GM12878 (cell line): ENCODE measurements around the gene GIT1. TPM values are rescaled to one million over a fixed set of nuclear protein-coding genes. Genes with fewer than 3 reads are reported as not detected.

Experiments used
- CUX1 ChIP-seq: IDR thresholded peaks from 2 replicates; pipeline ENCODE4 v1.6.1; 2012; ENCODE audit warnings: improper control_type of control experiment, low read depth, low read length; ENCODE audit not compliant: insufficient replicate concordance
- E4F1 ChIP-seq: fragments of 450-650 bp; IDR thresholded peaks from 2 replicates; pipeline ENCODE4 v1.6.1; 2018; ENCODE audit warnings: borderline replicate concordance, mild to moderate bottlenecking; ENCODE audit not compliant: partially characterized antibody
- POLR2A ChIP-seq: IDR thresholded peaks from 2 replicates; pipeline ENCODE4 v1.6.1; 2011; ENCODE audit warnings: low read depth, mild to moderate bottlenecking, low read length
- POU2F2 ChIP-seq: IDR thresholded peaks from 3 replicates; pipeline ENCODE4 v1.6.1; 2011; ENCODE audit warnings: low read depth, mild to moderate bottlenecking, low read length, borderline replicate concordance
- RAD51 ChIP-seq: fragments of 450-650 bp; IDR thresholded peaks from 2 replicates; pipeline ENCODE4 v1.6.1; 2016; ENCODE audit warnings: moderate library complexity, mild to moderate bottlenecking, inconsistent platforms
- RFX5 ChIP-seq: IDR thresholded peaks from 2 replicates; pipeline ENCODE4 v1.6.1; 2011; ENCODE audit warnings: low read depth, low read length, improper control_type of control experiment
- SMC3 ChIP-seq: IDR thresholded peaks from 2 replicates; pipeline ENCODE4 v1.6.1; 2011; ENCODE audit warnings: low read length, improper control_type of control experiment, borderline replicate concordance
- STAT1 ChIP-seq: fragments of 450-650 bp; conservative IDR thresholded peaks from 2 replicates; pipeline ENCODE4 v1.6.1; 2014; ENCODE audit warnings: antibody characterized with exemption, mild to moderate bottlenecking
- TBL1XR1 ChIP-seq: IDR thresholded peaks from 2 replicates; pipeline ENCODE4 v1.6.1; 2012; ENCODE audit warnings: low read depth, low read length, improper control_type of control experiment
- TCF12 ChIP-seq: IDR thresholded peaks from 2 replicates; pipeline ENCODE4 v1.6.1; 2011; ENCODE audit warnings: low read depth, mild to moderate bottlenecking, low read length
- ZNF384 ChIP-seq: IDR thresholded peaks from 2 replicates; pipeline ENCODE4 v1.6.1; 2012; ENCODE audit warnings: low read depth, mild to moderate bottlenecking, low read length, improper control_type of control experiment, borderline replicate concordance
- polyA plus RNA-seq, 11 experiments: library from polyadenylated mRNA; depleted of rRNA in 4 of 11; unstranded in 6 of 11; stranded (reverse) in 5 of 11; fragments of >200 nt; fragmentation: Nextera tagmentation in 4 of 11; fragmentation: Illumina TruSeq in 1 of 11; extraction: Ambion mirVana in 4 of 11; extraction: Trizol in 1 of 11; gene quantifications; 1 replicate in 1 of 11; 2 replicates in 10 of 11; pipeline versions ENCODE4 v1.2.1 to v1.2.3, GENCODE V29; 2011 to 2016; ENCODE audit warnings: inconsistent platforms in 2 of 11, missing spikeins in 2 of 11, low read depth in 1 of 11
- total RNA-seq, 4 experiments: library from RNA; depleted of rRNA in 3 of 4; stranded (reverse); fragments of >200 nt in 3 of 4; fragmentation: Illumina TruSeq in 1 of 4; extraction: Trizol in 1 of 4; gene quantifications; 2 replicates each; pipeline versions ENCODE4 v1.2.1 to v1.2.3, GENCODE V29; 2013 to 2021
- TF ChIP-seq, protein P1 (sequence below): fragments of 450-650 bp; IDR thresholded peaks from 2 replicates; pipeline ENCODE4 v1.6.1; 2016; ENCODE audit warnings: mild to moderate bottlenecking

GIT1 gene
- total and polyA plus RNA-seq, 10 of the 15 experiments (the other 5 are each of a cell fraction or from before 2014, with no cell fraction given), result 0.24 to 45.3 (median 20.9) TPM

- TF ChIP-seq TCF12 (0 out of 2 replicates have a peak, but pooled peaks have one; percentile 48), RFX5 (no peak), ZNF384 (no peak), E4F1 (no peak), TBL1XR1 (no peak), STAT1 (no peak), POLR2A (no peak), SMC3 (peak; percentile 92), RAD51 (peak; percentile 79), CUX1 (no peak), POU2F2 (no peak)
- TF ChIP-seq, protein P1, sequence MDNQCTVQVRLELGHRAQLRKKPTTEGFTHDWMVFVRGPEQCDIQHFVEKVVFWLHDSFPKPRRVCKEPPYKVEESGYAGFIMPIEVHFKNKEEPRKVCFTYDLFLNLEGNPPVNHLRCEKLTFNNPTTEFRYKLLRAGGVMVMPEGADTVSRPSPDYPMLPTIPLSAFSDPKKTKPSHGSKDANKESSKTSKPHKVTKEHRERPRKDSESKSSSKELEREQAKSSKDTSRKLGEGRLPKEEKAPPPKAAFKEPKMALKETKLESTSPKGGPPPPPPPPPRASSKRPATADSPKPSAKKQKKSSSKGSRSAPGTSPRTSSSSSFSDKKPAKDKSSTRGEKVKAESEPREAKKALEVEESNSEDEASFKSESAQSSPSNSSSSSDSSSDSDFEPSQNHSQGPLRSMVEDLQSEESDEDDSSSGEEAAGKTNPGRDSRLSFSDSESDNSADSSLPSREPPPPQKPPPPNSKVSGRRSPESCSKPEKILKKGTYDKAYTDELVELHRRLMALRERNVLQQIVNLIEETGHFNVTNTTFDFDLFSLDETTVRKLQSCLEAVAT, result peak; percentile 38; the same call in 1 of the 2 replicates
These were observed 9.3 kb downstream of the GIT1 start (continued) for GRCh38 chr17:29579866-29580771.
